OCI-LY7 (cell line): ENCODE measurements around the gene CD58. TPM values are rescaled to one million over a fixed set of nuclear protein-coding genes. Genes with fewer than 3 reads are reported as not detected.
"Not testable (repeated sequence)": the region's sequence is repeated elsewhere in the genome, so short reads cannot be mapped to it uniquely, and the experiment has no call there.

Experiments used
- BruUV-seq: library from RNA; stranded (reverse); fragments of 400-500 nt; replicated peaks from 2 replicates; lab custom pipeline; 2021; lab: Mats Ljungman, UMichigan
- CTCF ChIA-PET: fragments of 300-600 bp; sonication (Branson Sonifier 250); formaldehyde crosslinking; loops from one replicate; lab custom pipeline; 2022; ENCODE audit warnings: antibody characterized with exemption; ENCODE audit not compliant: unreplicated experiment; lab: Charles Lee
- POLR2A ChIA-PET: fragments of 300-600 bp; sonication (Branson Sonifier 250); formaldehyde crosslinking; loops from one replicate; lab custom pipeline; 2022; ENCODE audit warnings: antibody characterized with exemption; lab: Charles Lee
- DNase-seq: peaks from one replicate; pipeline ENCODE4 v3.0.0-alpha.2; 2015; ENCODE audit warnings: low spot score
- H2AFZ ChIP-seq: fragments of 200-600 bp; sonication (generic), shearing (Covaris generic); 2 replicates; pipeline ENCODE4 v1.6.1; 2014; ENCODE audit warnings: mild to moderate bottlenecking, antibody characterized with exemption, low read length, moderate library complexity
- H3K27ac ChIP-seq: fragments of 200-600 bp; sonication (generic); 2 replicates; pipeline ENCODE4 v1.5.1; 2014; ENCODE audit warnings: mixed run types, low read depth, mild to moderate bottlenecking, moderate library complexity, low read length, inconsistent platforms; ENCODE audit not compliant: poor library complexity, severe bottlenecking
- H3K36me3 ChIP-seq: fragments of 200-600 bp; sonication (generic); 2 replicates; pipeline ENCODE4 v1.6.1; 2014; ENCODE audit warnings: mild to moderate bottlenecking, antibody characterized with exemption, low read length, moderate library complexity, mixed read lengths; ENCODE audit not compliant: insufficient read depth
- H3K4me1 ChIP-seq: fragments of 200-600 bp; sonication (generic); 2 replicates; pipeline ENCODE4 v1.5.1; 2014; ENCODE audit warnings: mild to moderate bottlenecking, low read length; ENCODE audit not compliant: insufficient read depth, poor library complexity, severe bottlenecking
- H3K4me2 ChIP-seq: fragments of 200-600 bp; sonication (generic); 2 replicates; pipeline ENCODE4 v1.6.1; 2014; ENCODE audit warnings: mild to moderate bottlenecking, low read length
- H3K4me3 ChIP-seq: fragments of 200-600 bp; sonication (generic); 2 replicates; pipeline ENCODE4 v1.5.1; 2014; ENCODE audit warnings: mild to moderate bottlenecking, low read depth, low read length; ENCODE audit not compliant: poor library complexity, severe bottlenecking
- H3K79me2 ChIP-seq: fragments of 200-600 bp; sonication (generic); 2 replicates; pipeline ENCODE4 v1.6.1; 2016; ENCODE audit warnings: low read depth, mild to moderate bottlenecking, low read length, moderate library complexity, mixed read lengths; ENCODE audit not compliant: insufficient read depth
- H3K9me2 ChIP-seq: fragments of 200-600 bp; sonication (generic); 2 replicates; pipeline ENCODE4 v1.6.1; 2016; ENCODE audit warnings: mild to moderate bottlenecking, low read length, mixed read lengths; ENCODE audit not compliant: insufficient read depth
- H3K9me3 ChIP-seq: fragments of 200-600 bp; sonication (generic); 2 replicates; pipeline ENCODE4 v1.6.1; 2014; ENCODE audit warnings: mild to moderate bottlenecking, mixed run types, low read length, mixed read lengths
- H4K20me1 ChIP-seq: fragments of 200-600 bp; sonication (generic); 2 replicates; pipeline ENCODE4 v1.6.1; 2014; ENCODE audit warnings: mild to moderate bottlenecking, antibody characterized with exemption, low read length, moderate library complexity, mixed read lengths; ENCODE audit not compliant: insufficient read depth
- CTCF ChIP-seq: fragments of 200-600 bp; sonication (generic); conservative IDR thresholded peaks from 2 replicates; pipeline ENCODE4 v1.5.1; 2014; ENCODE audit warnings: mild to moderate bottlenecking, antibody characterized with exemption, low read length, moderate library complexity, mixed read lengths
- intact Hi-C: fragments of 100-400 bp; cut with micrococcal nuclease; formaldehyde crosslinking; loops from one replicate; pipeline ENCODE4 v1.10.0; 2022; ENCODE audit not compliant: unreplicated experiment
- total RNA-seq, 2 experiments: library from RNA; depleted of rRNA in 1 of 2; stranded (reverse); fragments of >200 nt in 1 of 2; shearing (Covaris generic) in 1 of 2; gene quantifications; 2 replicates each; pipeline ENCODE4 v1.2.3, GENCODE V29; 2014 to 2022

Gene CD58
- total RNA-seq, 2 experiments from 2014 or later, result 3.3 TPM; not detected in 1

GRCh38 chr1:116596742-116597307, 26.0 kb upstream of the CD58 start:
- DNase-seq, H2AFZ ChIP-seq, intact Hi-C loops, H3K79me2 ChIP-seq, H3K4me2 ChIP-seq, CTCF ChIA-PET, H3K4me1 ChIP-seq, H4K20me1 ChIP-seq, H3K9me3 ChIP-seq, H3K9me2 ChIP-seq, H3K4me3 ChIP-seq, BruUV-seq, POLR2A ChIA-PET, H3K27ac ChIP-seq, H3K36me3 ChIP-seq: not testable (repeated sequence)

GRCh38 chr1:116595946-116596741, 25.3 kb upstream of the CD58 start:
- peak; percentile 70 for TF ChIP-seq CTCF
- BruUV-seq, CTCF ChIA-PET, H3K36me3 ChIP-seq, H4K20me1 ChIP-seq, H3K4me1 ChIP-seq, H3K4me2 ChIP-seq, H3K27ac ChIP-seq, H3K4me3 ChIP-seq, H3K9me3 ChIP-seq, intact Hi-C loops, DNase-seq, H2AFZ ChIP-seq, H3K9me2 ChIP-seq, H3K79me2 ChIP-seq: not testable (repeated sequence)
- POLR2A ChIA-PET, result interaction anchor here (0.7 kb wide), 1 partner anchor 694 kb away, joined by 3 read pairs; no protein-coding TSS in a partner anchor

GRCh38 chr1:116595065-116595840, 24.4 kb upstream of the CD58 start:
- H4K20me1 ChIP-seq, H2AFZ ChIP-seq, H3K9me3 ChIP-seq, intact Hi-C loops, CTCF ChIA-PET, H3K9me2 ChIP-seq, H3K4me3 ChIP-seq, H3K4me2 ChIP-seq, BruUV-seq, H3K4me1 ChIP-seq, H3K79me2 ChIP-seq, H3K27ac ChIP-seq, DNase-seq, H3K36me3 ChIP-seq: not testable (repeated sequence)
- POLR2A ChIA-PET, result interaction anchor here (0.7 kb wide), 1 partner anchor 695 kb away, joined by 3 read pairs; no protein-coding TSS in a partner anchor
- TF ChIP-seq CTCF, result peak; percentile 50

GRCh38 chr1:116593977-116594376, 23.2 kb upstream of the CD58 start:
- H3K36me3 ChIP-seq, H2AFZ ChIP-seq, H3K9me3 ChIP-seq, H3K4me2 ChIP-seq, H3K27ac ChIP-seq, H3K4me3 ChIP-seq, POLR2A ChIA-PET, H3K9me2 ChIP-seq, H3K79me2 ChIP-seq, H4K20me1 ChIP-seq, BruUV-seq, H3K4me1 ChIP-seq, CTCF ChIA-PET, intact Hi-C loops, DNase-seq: not testable (repeated sequence)

GRCh38 chr1:116593401-116593800, 22.6 kb upstream of the CD58 start:
- H2AFZ ChIP-seq, POLR2A ChIA-PET: not testable (repeated sequence)

More at GRCh38 chr1:116593401-116593800, 22.6 kb upstream of the CD58 start:
- H3K9me3 ChIP-seq, intact Hi-C loops, BruUV-seq, H3K36me3 ChIP-seq, H3K4me1 ChIP-seq, H3K4me3 ChIP-seq, H3K4me2 ChIP-seq, DNase-seq, H3K9me2 ChIP-seq, H3K79me2 ChIP-seq, CTCF ChIA-PET, H3K27ac ChIP-seq, H4K20me1 ChIP-seq: not testable (repeated sequence)
